ENCODE results near the gene ITGA5. TPM values are rescaled to one million over a fixed set of nuclear protein-coding genes. Genes with fewer than 3 reads are reported as not detected.
A peak's percentile ranks its signal among the peaks of the same experiment; 100 is the strongest.

ITGA5 gene
- total RNA-seq, 1 experiment from 2014 or later: 35.9 TPM

GRCh38 chr12:54360717-54361456 lies 58.2 kb downstream of the ITGA5 start:
- H3K36me3 ChIP-seq (ENCODE audit: low read depth, low read length): no peaks in the 10 kb centered on the region
- no peaks in the 10 kb centered on the region for H3K79me2 ChIP-seq (ENCODE audit: low read length)
- peak; percentile 37 for ATAC-seq
- BruUV-seq (replicated peaks): no TSS peak
- no peak overlapping the region for H3K9ac ChIP-seq (ENCODE audit: low read length)
- no peak overlapping the region for H3K4me3 ChIP-seq (ENCODE audit: low read length)
- ChIA-PET POLR2A (ENCODE audit: unreplicated experiment) (no interaction called here), CTCF (interaction anchor here (0.6 to 1.1 kb wide), 2 partner anchors 36 to 107 kb away, joined by 4 to 8 read pairs; partner anchors contain the start of gene COPZ1)
- TF ChIP-seq CTCF (conservative IDR thresholded peaks at IDR 0.05; ENCODE audit: low read depth, low read length): peak; percentile 96
- no peak for TF ChIP-seq EZH2phosphoT487 (IDR thresholded peaks at IDR 0.05; ENCODE audit: borderline replicate concordance, low read length)
- TF ChIP-seq EZH2 (IDR thresholded peaks at IDR 0.05; ENCODE audit: low read length, unreplicated experiment): no peak
- no peaks in the 10 kb centered on the region for H3K27me3 ChIP-seq (ENCODE audit: low read length)
- H3K27ac ChIP-seq (ENCODE audit: low read length): 0 out of 2 replicates have a peak overlapping the region, but pooled peaks have one; percentile 74
- no peaks in the 10 kb centered on the region for H3K9me2 ChIP-seq (replicated peaks; ENCODE audit: low read length)
- peak overlapping the region; percentile 4; the same call in 1 of the 2 replicates for H2AFZ ChIP-seq (ENCODE audit: low read length)
- peak overlapping the region; percentile 4; the same call in 1 of the 2 replicates for H3K4me2 ChIP-seq (ENCODE audit: low read length)
- no peaks in the 10 kb centered on the region for H3F3A ChIP-seq (ENCODE audit: low read length, unreplicated experiment)
- intact Hi-C loops (cut with micrococcal nuclease): loop anchor here (1.0 to 2.0 kb wide), 3 partner anchors 66 to 141 kb away; no protein-coding TSS in a partner anchor
- H3K4me1 ChIP-seq (ENCODE audit: insufficient read depth, low read length): peaks cover 28% of the 10 kb centered on the region
- DNase-seq: peak; percentile 86
- no peaks in the 10 kb centered on the region for H4K20me1 ChIP-seq (ENCODE audit: low read length)
- H3K9me3 ChIP-seq (ENCODE audit: low read length): no peaks in the 10 kb centered on the region

GRCh38 chr12:54359762-54360351 lies 59.2 kb downstream of the ITGA5 start:
- intact Hi-C loops (cut with micrococcal nuclease): loop anchor here (1.0 to 2.0 kb wide), 3 partner anchors 36 to 80 kb away; partner anchors contain the start of genes CBX5 and HNRNPA1
- Histone ChIP-seq H3F3A (ENCODE audit: low read length, unreplicated experiment) (no peaks in the 10 kb centered on the region), H3K9ac (ENCODE audit: low read length) (peak overlapping the region; percentile 73), H3K4me2 (ENCODE audit: low read length) (peak overlapping the region; percentile 99), H3K27me3 (ENCODE audit: low read length) (no peaks in the 10 kb centered on the region), H3K79me2 (ENCODE audit: low read length) (no peaks in the 10 kb centered on the region), H3K36me3 (ENCODE audit: low read depth, low read length) (no peaks in the 10 kb centered on the region), H3K9me2 (replicated peaks; ENCODE audit: low read length) (no peaks in the 10 kb centered on the region), H4K20me1 (ENCODE audit: low read length) (no peaks in the 10 kb centered on the region), H2AFZ (ENCODE audit: low read length) (peak overlapping the region; percentile 79), H3K9me3 (ENCODE audit: low read length) (no peaks in the 10 kb centered on the region), H3K4me1 (ENCODE audit: insufficient read depth, low read length) (peaks cover 28% of the 10 kb centered on the region), H3K27ac (ENCODE audit: low read length) (peak overlapping the region; percentile 74), H3K4me3 (ENCODE audit: low read length) (peak overlapping the region; percentile 81)
- TF ChIP-seq CTCF (conservative IDR thresholded peaks at IDR 0.05; ENCODE audit: low read depth, low read length): no peak
- ChIA-PET POLR2A (ENCODE audit: unreplicated experiment) (interaction anchor here (0.6 to 0.7 kb wide), 2 partner anchors 22 to 51 kb away, joined by 3 to 5 read pairs; no protein-coding TSS in a partner anchor), CTCF (interaction anchor here (1.1 to 1.4 kb wide), 3 partner anchors 9 to 35 kb away, joined by 5 to 12 read pairs (median 5); partner anchors contain the start of gene COPZ1)
- ATAC-seq: no peak
- no TSS peak for BruUV-seq (replicated peaks)
- DNase-seq: peak; percentile 11
